ENCODE results near the gene CP.

GRCh38 chr3:149199474-149199873 lies 22.2 kb downstream of the CP start:
- TF ChIP-seq CTCF (IDR thresholded peaks at IDR 0.05; ENCODE audit: insufficient read depth, low read depth, low read length) (no peak), EZH2 (IDR thresholded peaks at IDR 0.05; ENCODE audit: insufficient read depth, low read length) (no peak)

Data from astrocyte (in vitro differentiated cells and primary cell).